H9 (cell line): ENCODE measurements around the gene CNNM2. TPM values are rescaled to one million over a fixed set of nuclear protein-coding genes. Genes with fewer than 3 reads are reported as not detected.

Experiments
- DNase-seq: peaks from one replicate; pipeline ENCODE4 v3.0.0-alpha.2; 2017
- H2AFZ ChIP-seq: one replicate; pipeline ENCODE4 v1.6.1; 2013; ENCODE audit warnings: mild to moderate bottlenecking, low read length, control low read depth, moderate library complexity
- H2AK5ac ChIP-seq: 2 replicates; pipeline ENCODE4 v1.6.1; 2013; ENCODE audit warnings: low read length, control low read depth, mixed read lengths; ENCODE audit not compliant: insufficient read length
- H2BK120ac ChIP-seq: one replicate; pipeline ENCODE4 v1.6.1; 2013; ENCODE audit warnings: low read depth, mild to moderate bottlenecking, low read length, control low read depth, inconsistent platforms; ENCODE audit not compliant: poor library complexity, severe bottlenecking
- H2BK12ac ChIP-seq: 2 replicates; pipeline ENCODE4 v1.6.1; 2013; ENCODE audit warnings: low read length, control low read depth, mixed read lengths, low read depth; ENCODE audit not compliant: insufficient read length
- H2BK15ac ChIP-seq: 2 replicates; pipeline ENCODE4 v1.6.1; 2013; ENCODE audit warnings: low read depth, low read length, control low read depth
- H2BK20ac ChIP-seq: one replicate; pipeline ENCODE4 v1.6.1; 2013; ENCODE audit warnings: low read depth, mild to moderate bottlenecking, low read length, control low read depth, inconsistent platforms; ENCODE audit not compliant: poor library complexity, severe bottlenecking
- H2BK5ac ChIP-seq: 2 replicates; pipeline ENCODE4 v1.6.1; 2013; ENCODE audit warnings: low read length, control low read depth, mixed read lengths; ENCODE audit not compliant: insufficient read length
- H3K14ac ChIP-seq: 2 replicates; pipeline ENCODE4 v1.6.1; 2013; ENCODE audit warnings: low read length, control low read depth; ENCODE audit not compliant: insufficient read depth
- H3K18ac ChIP-seq: 2 replicates; pipeline ENCODE4 v1.6.1; 2013; ENCODE audit warnings: low read depth, mild to moderate bottlenecking, mixed read lengths, low read length, control low read depth; ENCODE audit not compliant: insufficient read length
- H3K23ac ChIP-seq: 2 replicates; pipeline ENCODE4 v1.6.1; 2013; ENCODE audit warnings: low read length, control low read depth, mixed read lengths, low read depth; ENCODE audit not compliant: insufficient read length
- H3K23me2 ChIP-seq: 2 replicates; pipeline ENCODE4 v1.6.1; 2013; ENCODE audit warnings: low read depth, mild to moderate bottlenecking, mixed read lengths, low read length, control low read depth; ENCODE audit not compliant: insufficient read length, poor library complexity, severe bottlenecking
- H3K27ac ChIP-seq: 2 replicates; pipeline ENCODE4 v1.5.1; 2013; ENCODE audit warnings: low read length, control low read depth, mixed read lengths, low read depth; ENCODE audit not compliant: insufficient read length
- H3K27me3 ChIP-seq: 2 replicates; pipeline ENCODE4 v1.6.1; 2013; ENCODE audit warnings: low read length, control low read depth, inconsistent platforms; ENCODE audit not compliant: insufficient read depth
- H3K4ac ChIP-seq: 2 replicates; pipeline ENCODE4 v1.6.1; 2013; ENCODE audit warnings: low read depth, mild to moderate bottlenecking, control low read depth, inconsistent platforms, low read length, moderate library complexity
- H3K4me1 ChIP-seq: 2 replicates; pipeline ENCODE4 v1.6.1; 2013; ENCODE audit warnings: low read length, control low read depth, inconsistent platforms; ENCODE audit not compliant: insufficient read depth
- H3K4me2 ChIP-seq: 2 replicates; pipeline ENCODE4 v1.6.1; 2013; ENCODE audit warnings: low read length, control low read depth, mixed read lengths; ENCODE audit not compliant: insufficient read length, insufficient read depth
- H3K56ac ChIP-seq: 2 replicates; pipeline ENCODE4 v1.6.1; 2013; ENCODE audit warnings: low read depth, mild to moderate bottlenecking, mixed read lengths, low read length, control low read depth; ENCODE audit not compliant: insufficient read length
- H3K79me1 ChIP-seq: 2 replicates; pipeline ENCODE4 v1.6.1; 2013; ENCODE audit warnings: low read depth, mild to moderate bottlenecking, moderate library complexity, low read length, control low read depth, inconsistent platforms; ENCODE audit not compliant: insufficient read depth, poor library complexity, severe bottlenecking
- H3K79me2 ChIP-seq: 2 replicates; pipeline ENCODE4 v1.6.1; 2013; ENCODE audit warnings: low read length, control low read depth, inconsistent platforms; ENCODE audit not compliant: insufficient read depth
- H3K9ac ChIP-seq: 2 replicates; pipeline ENCODE4 v1.6.1; 2013; ENCODE audit warnings: low read length, control low read depth, mixed read lengths; ENCODE audit not compliant: insufficient read length; ENCODE audit errors: extremely low read depth
- H3K9me3 ChIP-seq: one replicate; pipeline ENCODE4 v1.6.1; 2013; ENCODE audit warnings: low read depth, low read length, inconsistent platforms; ENCODE audit not compliant: control insufficient read depth
- H3T11ph ChIP-seq: one replicate; pipeline ENCODE4 v1.6.1; 2013; ENCODE audit warnings: mild to moderate bottlenecking, low read length, control low read depth, inconsistent platforms
- H4K20me1 ChIP-seq: one replicate; pipeline ENCODE4 v1.6.1; 2013; ENCODE audit not compliant: control insufficient read depth, insufficient read length, insufficient read depth
- H4K5ac ChIP-seq: 2 replicates; pipeline ENCODE4 v1.6.1; 2013; ENCODE audit warnings: low read depth, mild to moderate bottlenecking, mixed read lengths, low read length, control low read depth; ENCODE audit not compliant: insufficient read length
- H4K8ac ChIP-seq: replicated peaks from 2 replicates; pipeline ENCODE4 v1.6.1; 2013; ENCODE audit warnings: low read length, control low read depth, mixed read lengths, low read depth; ENCODE audit not compliant: insufficient read length
- H4K91ac ChIP-seq: 2 replicates; pipeline ENCODE4 v1.6.1; 2013; ENCODE audit warnings: low read depth, mild to moderate bottlenecking, moderate library complexity, mixed read lengths, low read length, control low read depth; ENCODE audit not compliant: insufficient read length
- H3K27ac Mint-ChIP-seq, 3 experiments: 2 replicates in 2 of 3; 3 replicates in 1 of 3; pipeline ENCODE4 v1.8.0; 2020 to 2021; ENCODE audit warnings: mixed read lengths in 3 of 3, mild to moderate bottlenecking in 1 of 3, moderate library complexity in 1 of 3
- H3K27me3 Mint-ChIP-seq: 2 replicates; pipeline ENCODE4 v1.8.0; 2021; ENCODE audit warnings: low read depth, mild to moderate bottlenecking, moderate library complexity, mixed read lengths
- H3K36me3 Mint-ChIP-seq, 3 experiments: 2 replicates in 2 of 3; 3 replicates in 1 of 3; pipeline ENCODE4 v1.8.0; 2020 to 2021; ENCODE audit warnings: low read depth in 3 of 3, mixed read lengths in 3 of 3; ENCODE audit not compliant: insufficient read depth in 1 of 3
- H3K4me1 Mint-ChIP-seq, 2 experiments: 2 replicates each; pipeline ENCODE4 v1.8.0; 2020; ENCODE audit warnings: mixed read lengths in 2 of 2
- H3K4me3 Mint-ChIP-seq, 2 experiments: 2 replicates in 1 of 2; 3 replicates in 1 of 2; pipeline ENCODE4 v1.8.0; 2020 to 2021; ENCODE audit warnings: mild to moderate bottlenecking in 2 of 2, mixed read lengths in 2 of 2, moderate library complexity in 1 of 2
- H3K9me3 Mint-ChIP-seq, 2 experiments: 2 replicates in 1 of 2; 3 replicates in 1 of 2; pipeline ENCODE4 v1.8.0; 2020; ENCODE audit warnings: mild to moderate bottlenecking in 2 of 2, mixed read lengths in 2 of 2, moderate library complexity in 1 of 2
- WGBS: extraction: QIAGEN DNeasy Blood & Tissue Kit; methylation state at CpG from one replicate; pipeline ENCODE4 v1.1.7; 2013; ENCODE audit warnings: missing lambda C conversion rate, low lambda C conversion rate, mixed read lengths; ENCODE audit not compliant: insufficient read length; ENCODE audit errors: extremely low coverage; 5-methylcytosine and 5-hydroxymethylcytosine counted together
- total RNA-seq: library from RNA; stranded (reverse); gene quantifications from 2 replicates; pipeline ENCODE4 v1.2.1, GENCODE V29; 2021
- TF ChIP-seq, protein P1 (sequence below): fragments of 200-600 bp; sonication (generic); conservative IDR thresholded peaks from 3 replicates; pipeline ENCODE4 v1.8.0; 2021; ENCODE audit warnings: antibody characterized with exemption, mild to moderate bottlenecking

Gene CNNM2
- total RNA-seq, 1 experiment from 2014 or later = 17.5 TPM

GRCh38 chr10:102997998-102998397, 79.9 kb downstream of the CNNM2 start:
- no CpG with 5 or more reads among the region's 1 CpG for WGBS
- Mint-ChIP-seq H3K36me3 (no peaks in the 10 kb centered on the region; a peak in 1 of 7 replicates), H3K27me3 (no peaks in the 10 kb centered on the region), H3K4me3 (no peak overlapping the region), H3K27ac (no peak overlapping the region), H3K9me3 (peaks cover 0 to 4% of the 10 kb centered on the region in 2 experiments; a peak in 2 of 5 replicates), H3K4me1 (peaks cover 6 to 10% of the 10 kb centered on the region in 2 experiments)
- Histone ChIP-seq H3K27me3 (no peaks in the 10 kb centered on the region), H3K4me2 (no peak overlapping the region), H2BK20ac (no peak overlapping the region), H2AK5ac (no peak overlapping the region), H3K9ac (no peak overlapping the region), H3K79me1 (no peaks in the 10 kb centered on the region), H3K4me1 (no peaks in the 10 kb centered on the region), H3K56ac (no peak overlapping the region), H2BK12ac (no peak overlapping the region), H4K8ac (no peak overlapping the region), H3K27ac (no peak overlapping the region), H3K9me3 (no peaks in the 10 kb centered on the region), H2AFZ (no peak overlapping the region), H2BK15ac (no peak overlapping the region), H3K18ac (no peak overlapping the region), H2BK5ac (no peak overlapping the region), H4K5ac (no peak overlapping the region), H2BK120ac (no peak overlapping the region), H3K23ac (no peak overlapping the region), H3K4ac (no peak overlapping the region), H3K79me2 (no peaks in the 10 kb centered on the region), H3T11ph (no peak overlapping the region), H4K91ac (no peak overlapping the region), H4K20me1 (no peaks in the 10 kb centered on the region), H3K14ac (no peak overlapping the region), H3K23me2 (no peaks in the 10 kb centered on the region)
- TF ChIP-seq, protein P1, sequence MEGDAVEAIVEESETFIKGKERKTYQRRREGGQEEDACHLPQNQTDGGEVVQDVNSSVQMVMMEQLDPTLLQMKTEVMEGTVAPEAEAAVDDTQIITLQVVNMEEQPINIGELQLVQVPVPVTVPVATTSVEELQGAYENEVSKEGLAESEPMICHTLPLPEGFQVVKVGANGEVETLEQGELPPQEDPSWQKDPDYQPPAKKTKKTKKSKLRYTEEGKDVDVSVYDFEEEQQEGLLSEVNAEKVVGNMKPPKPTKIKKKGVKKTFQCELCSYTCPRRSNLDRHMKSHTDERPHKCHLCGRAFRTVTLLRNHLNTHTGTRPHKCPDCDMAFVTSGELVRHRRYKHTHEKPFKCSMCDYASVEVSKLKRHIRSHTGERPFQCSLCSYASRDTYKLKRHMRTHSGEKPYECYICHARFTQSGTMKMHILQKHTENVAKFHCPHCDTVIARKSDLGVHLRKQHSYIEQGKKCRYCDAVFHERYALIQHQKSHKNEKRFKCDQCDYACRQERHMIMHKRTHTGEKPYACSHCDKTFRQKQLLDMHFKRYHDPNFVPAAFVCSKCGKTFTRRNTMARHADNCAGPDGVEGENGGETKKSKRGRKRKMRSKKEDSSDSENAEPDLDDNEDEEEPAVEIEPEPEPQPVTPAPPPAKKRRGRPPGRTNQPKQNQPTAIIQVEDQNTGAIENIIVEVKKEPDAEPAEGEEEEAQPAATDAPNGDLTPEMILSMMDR = no peak
- no peak for DNase-seq
